HPDE6-E6E7 (cell line): ENCODE measurements around the gene CFAP70.
"Not testable (repeated sequence)": the region's sequence is repeated elsewhere in the genome, so short reads cannot be mapped to it uniquely, and the experiment has no call there.

Source experiments
- DNase-seq: peaks from one replicate; pipeline ENCODE4 v3.0.0; 2011; ENCODE audit warnings: missing footprints; ENCODE audit errors: extremely low spot score

Gene CFAP70

DNA sequence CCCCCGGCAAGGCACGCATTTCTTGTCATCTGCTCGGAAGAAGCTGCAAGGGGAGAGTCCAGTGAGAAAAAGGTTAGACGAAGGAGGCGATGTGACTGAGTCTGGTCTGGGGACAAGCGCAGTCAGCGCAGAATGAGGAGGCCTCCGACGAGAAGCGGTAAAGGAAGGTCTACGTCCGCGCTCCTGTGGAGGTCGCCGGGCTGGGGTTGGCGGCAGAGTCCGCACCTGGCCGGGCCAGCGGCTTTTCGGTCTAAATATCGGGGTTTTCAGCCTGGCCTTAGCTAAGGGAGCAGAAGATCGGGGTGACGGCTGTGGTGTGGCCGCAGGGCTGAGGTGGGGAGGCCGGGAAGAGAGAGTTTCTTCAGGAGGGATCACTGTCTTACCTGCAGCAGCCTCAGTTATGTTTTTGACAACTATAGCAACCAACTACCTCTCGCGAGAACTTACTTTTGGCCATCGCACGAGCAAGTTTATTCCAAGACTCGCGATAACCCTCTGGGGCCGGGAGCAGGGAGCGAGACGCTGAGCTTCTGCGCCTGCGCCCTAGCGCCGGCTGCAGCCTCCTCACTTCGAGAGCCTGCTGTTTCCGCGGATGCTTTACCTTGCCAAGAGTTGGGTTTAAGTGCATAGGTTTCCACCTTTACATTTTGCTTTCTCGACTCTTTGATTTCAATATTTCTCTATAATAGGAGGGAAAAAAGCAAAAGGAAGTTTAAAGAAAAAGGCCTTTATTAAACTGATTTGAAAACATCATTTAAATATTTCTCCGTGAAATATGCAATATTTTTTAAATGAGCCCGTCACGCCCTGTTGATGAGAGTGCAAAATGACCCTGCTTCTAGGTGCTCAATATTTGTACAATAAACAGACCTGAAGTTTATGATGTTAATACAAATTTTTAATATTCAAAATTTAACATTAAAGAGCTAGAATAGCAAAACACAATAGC is at the start of gene CFAP70:
Gene CFAP70 (minus strand): TSS at position 534 of the 949 bp plus-strand sequence. CDS start 4,068 bp downstream, outside the sequence.
- DNase-seq = peak; percentile 97

DNA sequence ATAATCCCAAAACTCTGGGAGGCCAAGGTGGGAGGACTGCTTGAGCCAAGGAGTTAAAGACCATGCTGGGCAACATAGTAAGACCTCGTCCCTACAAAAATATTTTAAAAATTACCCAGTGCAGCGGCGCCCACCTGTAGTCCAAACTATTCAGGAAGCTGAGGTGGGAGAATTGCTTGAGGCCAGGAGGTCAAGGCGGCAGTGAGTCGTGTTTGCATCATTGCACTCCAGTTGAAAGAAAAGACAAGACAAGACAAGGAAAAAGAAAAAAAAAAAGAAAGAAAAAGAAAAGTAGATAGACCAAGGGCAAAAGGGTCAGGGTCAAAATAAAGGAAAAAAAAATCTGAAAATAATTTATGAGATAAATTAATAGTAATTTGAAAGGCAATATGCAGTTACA is 49.4 kb upstream of the CFAP70 start:
- no peak for DNase-seq

DNA sequence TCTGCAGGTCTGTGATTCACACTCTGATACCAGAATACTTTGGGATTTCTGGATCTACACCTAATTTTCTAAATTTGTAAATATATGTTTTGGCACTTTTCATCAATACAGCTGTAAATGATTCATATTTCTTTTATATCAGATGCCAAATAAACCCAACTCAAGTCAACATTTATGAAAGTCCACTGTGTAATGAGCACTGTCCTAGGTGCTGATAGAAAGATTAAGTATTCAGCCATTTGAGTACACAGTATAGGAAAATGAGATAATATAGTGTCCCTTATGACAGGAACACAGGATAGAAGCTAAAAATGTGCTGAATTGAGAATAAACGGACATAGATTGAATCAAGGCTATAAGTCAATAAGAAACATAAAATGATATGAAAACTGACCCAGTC is 48.8 kb upstream of the CFAP70 start:
- no peak for DNase-seq

DNA sequence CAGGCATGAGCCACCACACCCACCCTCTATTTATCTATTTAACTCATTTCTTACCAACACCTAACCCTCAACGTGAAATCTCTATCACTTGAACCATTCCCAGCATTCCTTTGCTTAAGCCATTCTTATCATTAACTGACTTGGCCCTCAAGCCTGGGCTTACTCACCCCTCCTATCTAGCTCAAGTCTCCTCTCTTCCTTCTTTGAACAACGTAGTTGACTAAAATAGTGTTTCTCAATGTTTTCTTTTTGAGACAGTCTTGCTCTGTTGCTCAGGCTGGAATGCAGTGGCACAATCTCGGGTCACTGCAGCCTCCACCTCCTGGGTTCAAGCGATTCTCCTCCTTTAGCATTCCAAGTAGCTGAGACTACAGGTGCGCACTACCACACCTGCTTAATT is 48.2 kb upstream of the CFAP70 start:
- DNase-seq = no peak

DNA sequence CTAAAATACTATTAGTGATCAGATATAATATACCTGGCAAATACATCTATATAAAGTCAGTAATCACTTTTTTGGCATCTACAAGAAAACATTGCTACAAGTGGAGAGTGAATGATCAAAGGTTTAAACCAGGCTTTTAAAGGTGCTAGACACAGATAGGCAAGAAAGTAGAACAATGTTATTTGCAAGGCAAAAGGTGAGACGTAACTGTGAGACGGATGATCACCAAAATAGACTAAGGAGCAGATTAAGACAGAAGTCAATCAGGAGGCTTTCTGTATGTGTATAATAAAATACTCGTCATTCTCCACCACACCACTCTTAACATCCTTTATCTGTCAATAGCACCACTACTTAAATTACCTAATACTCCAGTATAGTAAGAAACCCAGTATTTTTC is 46.9 kb upstream of the CFAP70 start:
- no peak for DNase-seq

DNA sequence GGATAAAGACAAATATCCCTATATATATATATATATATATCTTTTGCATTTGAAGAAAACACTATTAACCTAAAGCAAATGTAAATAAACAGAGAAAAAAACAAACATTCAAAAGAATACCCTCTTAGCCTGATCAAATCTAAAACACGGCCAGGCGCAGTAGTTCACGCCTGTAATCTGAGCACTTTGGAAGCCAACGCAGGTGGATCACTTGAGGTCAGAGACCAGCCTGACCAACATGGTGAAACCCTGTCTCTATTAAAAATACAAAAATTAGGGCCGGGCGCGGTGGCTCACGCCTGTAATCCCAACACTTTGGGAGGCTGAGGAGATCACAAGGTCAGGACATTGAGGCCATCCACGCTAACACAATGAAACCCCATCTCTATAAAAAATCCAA is 46.0 kb upstream of the CFAP70 start:
- DNase-seq = no peak

DNA sequence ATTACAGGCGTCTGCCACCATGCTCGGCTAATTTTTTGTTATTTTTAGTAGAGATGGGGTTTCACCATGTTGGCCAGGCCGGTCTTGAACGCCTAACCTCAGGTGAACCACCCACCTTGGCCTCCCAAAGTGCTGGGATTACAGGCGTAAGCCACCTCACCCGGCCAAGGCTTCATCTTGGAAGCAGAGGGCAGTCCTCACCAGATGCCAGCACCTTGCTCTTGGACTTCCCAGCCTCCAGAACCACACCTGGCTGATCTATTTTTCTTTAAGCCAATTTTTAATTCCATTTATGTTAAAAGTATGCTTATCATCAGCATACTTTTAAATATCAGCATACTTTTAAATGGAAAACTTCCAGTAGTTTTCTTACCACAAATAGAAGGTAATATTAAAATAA is 43.0 kb upstream of the CFAP70 start:
- DNase-seq = no peak

DNA sequence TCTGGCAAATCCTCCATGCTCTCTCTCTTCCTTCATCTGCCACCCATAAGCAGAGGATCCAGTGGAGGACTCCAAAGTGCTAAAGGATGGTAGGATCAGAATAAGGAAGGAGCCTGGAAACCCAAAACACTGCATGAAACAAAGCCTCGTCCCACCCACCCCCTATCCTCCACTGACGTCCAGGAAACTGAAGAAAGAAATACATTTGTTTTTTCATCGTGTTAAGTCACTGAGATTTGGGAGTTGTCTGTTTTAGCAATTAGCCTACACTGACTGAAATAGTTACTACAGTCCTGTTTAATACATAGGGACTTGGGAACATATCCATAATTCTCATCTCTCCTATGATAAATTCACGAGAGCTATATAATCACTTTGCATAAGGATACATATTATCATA is 40.4 kb upstream of the CFAP70 start:
- no peak for DNase-seq

DNA sequence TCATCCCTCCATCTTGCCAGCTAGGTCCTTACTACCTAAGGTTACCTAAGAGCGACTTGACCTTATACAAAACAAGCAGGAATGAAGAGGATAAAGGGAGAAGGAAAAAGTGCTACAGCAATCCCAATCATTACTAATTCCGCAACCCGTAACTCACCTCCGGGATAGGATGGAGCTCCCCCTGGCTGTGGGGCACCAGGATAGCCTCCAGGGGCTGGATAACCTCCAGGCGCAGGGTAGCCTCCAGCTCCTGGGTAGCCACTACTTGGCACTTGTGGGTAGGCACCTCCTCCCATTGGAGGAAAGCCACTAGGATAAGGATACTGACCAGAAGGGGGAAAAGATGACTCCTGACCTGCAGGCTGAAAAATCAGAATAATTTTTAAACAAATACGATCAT is 39.4 kb upstream of the CFAP70 start:
- no peak for DNase-seq

DNA sequence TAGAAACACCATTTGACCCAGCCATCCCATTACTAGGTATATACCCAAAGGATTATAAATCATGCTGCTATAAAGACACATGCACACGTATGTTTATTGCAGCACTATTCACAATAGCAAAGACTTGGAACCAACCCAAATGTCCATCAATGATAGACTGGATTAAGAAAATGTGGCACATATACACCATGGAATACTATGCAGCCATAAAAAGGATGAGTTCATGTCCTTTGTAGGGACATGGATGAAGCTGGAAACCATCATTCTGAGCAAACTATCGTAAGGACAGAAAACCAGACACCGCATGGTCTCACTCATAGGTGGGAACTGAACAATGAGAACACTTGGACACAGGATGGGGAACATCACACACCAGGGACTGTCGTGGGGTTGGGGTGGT is 35.7 kb upstream of the CFAP70 start:
- DNase-seq = not testable (repeated sequence)

DNA sequence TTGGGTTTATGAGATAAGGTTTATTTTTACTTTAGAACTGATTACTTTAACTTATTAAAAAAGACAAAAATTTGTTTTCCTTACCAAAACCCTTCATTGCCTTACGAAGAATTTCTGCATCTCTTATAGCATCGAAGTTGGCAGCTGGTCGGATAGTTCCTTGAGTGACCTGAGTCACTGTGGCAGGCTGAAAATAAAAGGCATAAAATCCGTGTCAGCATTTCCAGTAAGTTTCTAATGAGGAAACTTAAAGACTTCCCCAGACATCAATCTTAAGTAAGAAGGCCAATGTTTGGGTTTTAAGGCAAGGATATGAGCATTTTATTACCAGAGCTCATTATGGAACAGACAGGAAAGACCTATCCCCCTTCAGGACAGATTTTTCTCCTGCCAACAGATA is 29.6 kb upstream of the CFAP70 start:
- DNase-seq = no peak

DNA sequence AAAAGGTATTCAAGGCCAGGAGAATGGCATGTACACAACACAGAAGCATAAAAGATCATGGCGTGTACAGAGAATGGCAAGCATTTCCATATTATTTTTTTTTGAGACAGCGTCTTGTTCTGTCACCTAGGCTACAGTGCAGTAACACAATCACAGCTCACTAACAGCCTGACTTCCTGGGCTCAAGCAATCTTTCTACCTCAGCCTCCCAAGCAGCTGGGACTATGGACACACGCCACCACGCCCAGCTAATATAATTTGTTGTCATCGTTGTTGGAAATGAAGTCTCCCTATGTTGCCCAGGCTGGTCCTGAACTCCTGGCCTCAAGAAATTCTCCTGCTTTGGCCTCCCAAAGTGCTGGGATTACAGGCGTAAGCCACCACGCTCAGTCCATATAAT is 27.9 kb upstream of the CFAP70 start:
- DNase-seq = no peak

DNA sequence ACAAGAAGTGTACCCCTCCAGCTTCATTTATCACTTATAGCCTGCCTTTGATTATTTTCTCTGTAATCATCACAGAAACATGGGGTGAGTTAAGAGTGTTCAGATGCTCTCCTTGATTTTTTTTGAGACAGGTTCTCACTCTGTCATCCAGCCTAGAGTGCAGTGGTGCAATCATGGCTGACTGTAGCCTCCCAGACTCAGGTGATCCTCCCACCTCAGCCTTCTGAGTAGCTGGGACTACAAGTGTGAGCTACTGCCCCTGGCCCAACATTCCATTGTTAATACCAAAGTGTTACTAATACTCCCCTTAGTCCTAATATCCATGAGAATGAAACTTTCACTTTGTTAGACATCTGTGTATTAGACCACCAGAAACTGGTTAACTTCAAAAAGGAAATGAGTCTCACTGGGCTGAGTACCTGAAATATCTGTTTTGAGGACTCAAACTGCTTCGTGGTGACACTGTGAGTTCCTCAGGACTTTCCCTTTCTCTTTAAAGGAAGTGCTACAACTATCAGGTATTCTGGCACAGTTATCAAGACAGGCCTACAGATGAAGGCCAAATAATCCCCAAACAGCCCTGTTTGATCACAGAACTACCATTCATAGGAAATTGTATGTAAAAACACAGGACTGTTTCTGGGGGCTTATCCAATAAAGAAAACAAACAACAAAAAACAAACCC is 20.5 kb upstream of the CFAP70 start:
- no peak for DNase-seq

DNA sequence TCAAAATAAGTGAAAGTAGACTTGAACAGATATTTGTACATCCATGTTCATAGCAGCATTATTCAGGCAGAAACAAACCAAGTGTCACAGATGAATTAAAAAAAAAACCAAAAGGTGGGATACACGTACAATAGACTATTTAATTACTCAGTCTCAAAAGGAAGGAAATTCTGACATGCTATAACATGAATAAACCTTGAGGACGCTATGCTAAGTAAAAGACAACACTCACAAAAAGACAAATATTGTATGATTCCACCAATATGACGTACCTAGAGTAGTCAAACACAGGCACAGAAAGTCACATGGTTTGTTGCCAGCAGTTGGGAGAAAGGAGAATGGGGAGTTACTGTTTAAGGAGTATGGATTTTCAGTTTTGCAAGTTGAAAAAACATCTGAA is 18.0 kb upstream of the CFAP70 start:
- DNase-seq = no peak

DNA sequence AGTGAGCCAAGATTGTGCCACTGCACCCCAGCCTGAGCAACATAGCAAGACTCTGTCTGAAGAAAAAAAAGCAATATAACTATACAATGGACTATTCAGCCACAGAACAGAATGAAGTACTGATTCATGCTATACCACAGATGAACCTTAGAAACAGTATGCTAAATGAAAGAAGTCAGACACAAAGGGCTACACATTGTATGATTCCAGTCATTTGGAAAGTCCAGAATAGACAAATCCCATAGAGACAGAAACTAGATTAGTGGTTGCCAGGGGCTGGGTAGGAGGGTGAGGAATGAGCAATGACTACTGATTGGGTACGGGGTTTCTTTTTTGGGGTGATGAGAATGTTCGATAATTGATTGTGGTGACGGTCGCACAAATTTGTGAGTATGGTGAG is 9.6 kb upstream of the CFAP70 start:
- DNase-seq = no peak

DNA sequence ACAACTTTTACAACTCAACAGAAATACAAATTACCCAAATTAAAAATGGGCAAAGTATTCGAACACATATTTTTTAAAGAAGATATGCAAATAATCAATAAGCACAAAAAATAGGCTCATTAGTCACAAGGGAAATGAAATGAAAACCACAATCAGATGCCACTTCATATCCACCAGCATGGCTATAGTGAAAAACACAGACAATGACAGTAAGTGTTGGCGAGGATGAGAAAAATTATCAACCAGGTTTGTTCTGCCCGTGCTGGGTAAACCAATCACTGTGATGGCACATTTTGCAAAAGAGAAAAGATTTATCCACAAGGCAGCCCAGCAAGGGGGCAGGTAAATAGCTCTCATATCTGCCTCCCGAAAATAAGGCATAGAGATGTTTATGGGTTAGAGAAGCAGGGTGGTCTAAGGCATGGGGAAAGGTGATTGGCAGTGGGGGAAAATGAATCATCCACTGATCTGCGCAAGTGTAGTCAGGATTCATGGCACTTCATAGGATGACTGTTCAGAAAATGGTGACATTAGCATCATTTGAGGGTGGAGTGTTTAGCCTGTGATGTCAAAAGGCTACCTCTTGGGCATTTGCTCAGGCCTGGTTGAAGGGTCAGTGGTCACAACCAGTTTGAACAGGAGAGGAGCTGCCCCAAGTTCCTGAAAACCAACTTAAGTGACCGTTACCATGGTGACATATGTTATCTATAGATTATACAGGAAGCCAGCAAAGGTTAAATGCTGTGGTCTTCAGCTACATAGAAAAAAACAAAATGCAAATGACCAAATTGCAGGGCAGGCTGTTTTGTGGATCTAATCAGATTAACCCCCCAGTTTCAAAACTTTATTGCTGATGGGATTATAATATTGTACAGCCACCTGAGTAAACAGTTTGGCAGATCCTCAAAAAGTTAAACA is 8.0 kb upstream of the CFAP70 start:
- DNase-seq = no peak

DNA sequence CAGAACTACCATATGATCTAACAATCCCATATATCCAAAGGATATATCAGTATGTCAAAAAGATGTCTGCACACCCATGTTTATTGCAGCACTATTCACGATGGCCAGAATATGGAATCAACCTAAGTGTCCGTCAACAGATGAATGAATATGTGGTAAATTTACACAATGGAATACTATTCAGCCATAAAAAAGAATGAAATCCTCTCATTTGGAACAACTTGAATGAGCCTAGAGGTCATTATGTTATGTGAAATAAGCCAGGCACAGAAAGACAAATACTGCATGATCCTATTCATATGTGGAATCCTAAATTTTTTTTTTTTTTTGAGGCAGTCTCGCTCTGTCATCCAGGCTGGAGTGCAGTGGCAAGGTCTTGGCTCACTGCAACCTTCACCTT is 6.3 kb upstream of the CFAP70 start:
- DNase-seq = no peak

DNA sequence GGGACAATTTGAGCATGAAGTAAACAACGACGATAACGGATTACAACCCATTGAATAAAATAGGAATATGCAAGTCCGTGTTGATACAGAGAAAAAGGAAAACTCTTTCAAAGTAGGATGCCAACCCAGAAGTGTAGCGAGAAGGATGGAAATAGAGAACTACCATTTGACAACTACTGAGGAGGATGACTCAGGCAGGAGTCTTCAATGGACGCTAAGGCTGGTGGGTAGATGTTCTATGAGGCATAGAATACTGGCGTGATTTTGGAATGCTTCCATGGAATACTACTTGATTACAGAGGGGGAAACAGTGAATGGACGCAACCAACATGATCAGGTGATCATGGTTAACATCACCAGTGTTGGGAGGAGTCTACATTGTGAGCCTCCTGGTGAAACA is 828 bp upstream of the CFAP70 start:
- no peak for DNase-seq

DNA sequence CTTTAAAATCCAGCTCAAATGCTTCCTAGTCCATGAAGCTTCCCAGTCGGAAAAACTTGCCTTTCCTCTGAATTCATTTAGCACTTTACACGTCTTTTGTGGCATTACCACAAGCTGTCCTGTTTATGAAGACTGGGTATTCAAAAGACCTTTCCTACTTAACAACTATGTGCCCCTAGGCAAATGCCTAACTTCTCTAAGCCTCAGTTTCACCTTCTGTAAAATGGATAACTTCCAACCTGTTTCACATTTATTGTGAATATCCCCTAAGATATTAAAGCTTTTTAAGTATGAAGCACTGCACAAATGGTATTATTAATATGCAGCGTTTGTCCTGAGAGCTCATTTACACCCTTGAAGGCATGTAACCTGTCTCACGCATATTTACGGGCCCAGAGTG is 843 bp downstream of the CFAP70 start:
- no peak for DNase-seq

DNA sequence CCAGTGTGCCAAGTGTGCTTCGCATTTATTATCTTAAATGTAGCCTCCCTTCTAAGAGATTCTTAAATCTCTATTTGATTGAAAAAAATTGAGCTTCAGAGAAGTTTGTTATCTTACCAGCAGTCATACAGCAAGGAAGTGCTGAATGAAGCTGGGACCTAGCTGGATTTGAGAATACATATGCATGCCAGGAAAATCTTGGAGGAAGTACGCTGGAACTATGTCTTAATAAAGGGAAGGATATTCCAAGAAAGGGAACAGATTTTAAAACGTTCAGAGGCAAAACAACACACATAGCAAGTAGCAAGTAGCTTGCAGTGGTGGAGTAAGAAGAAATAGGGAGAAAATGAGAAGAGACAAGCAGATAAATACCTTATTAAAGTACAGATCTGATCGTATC is 1.5 kb downstream of the CFAP70 start:
- DNase-seq = no peak

DNA sequence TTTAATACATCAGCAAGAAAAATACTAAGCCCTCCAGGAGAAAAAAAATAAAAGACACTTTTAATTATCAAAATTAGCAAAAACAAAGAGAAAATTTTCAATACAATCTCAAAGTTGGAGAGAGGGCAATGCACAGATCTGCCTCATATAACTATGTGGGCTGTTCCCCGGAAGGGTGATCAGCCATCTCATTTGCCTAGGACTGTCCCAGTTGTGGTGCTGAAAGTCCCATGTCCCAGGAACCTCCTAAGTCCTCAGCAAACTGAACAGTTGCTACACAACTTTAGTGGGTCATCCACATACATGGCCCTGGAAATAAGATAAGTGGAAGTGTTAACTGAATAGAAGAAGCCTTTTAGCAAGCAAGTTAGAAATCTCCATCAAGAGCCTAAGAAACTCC is 14.4 kb downstream of the CFAP70 start:
- no peak for DNase-seq

DNA sequence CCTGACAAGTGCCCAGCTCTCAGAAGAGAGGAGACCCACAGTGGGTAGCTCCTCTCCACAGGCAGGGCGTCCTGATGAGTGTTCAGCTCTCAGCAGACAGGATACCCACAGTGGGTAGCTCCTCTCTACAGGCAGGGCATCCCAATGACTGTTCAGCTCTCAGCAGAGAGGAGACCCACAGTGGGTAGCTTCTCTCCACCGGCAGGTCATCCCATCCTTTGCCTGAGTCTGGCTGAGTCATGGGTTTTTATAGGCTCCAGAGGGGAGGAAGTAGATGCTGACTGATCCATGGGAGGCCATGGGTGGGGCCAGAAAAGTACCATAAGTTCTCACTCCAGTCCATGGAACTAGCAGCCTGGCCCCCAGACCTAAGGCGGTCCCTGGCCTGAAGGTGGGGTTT is 18.5 kb downstream of the CFAP70 start:
- DNase-seq = no peak
